Liver (tissue), 9 donors: Measurements from ENCODE around the gene BCAP31. TPM values are rescaled to one million over a fixed set of nuclear protein-coding genes. Genes with fewer than 3 reads are reported as not detected.
"Not testable (repeated sequence)": the region's sequence is repeated elsewhere in the genome, so short reads cannot be mapped to it uniquely, and the experiment has no call there.

Experiments
- DNase-seq: peaks from one replicate; pipeline ENCODE4 v3.0.0-alpha.2; 2017; ENCODE audit warnings: low spot score
- H3K27ac ChIP-seq, 2 donors: one replicate each; pipeline ENCODE4 v1.7.0; 2013; ENCODE audit warnings: inconsistent platforms in 2 of 2, low read length in 2 of 2, control low read depth in 1 of 2, low read depth in 1 of 2, mild to moderate bottlenecking in 1 of 2
- H3K27me3 ChIP-seq, 4 donors: one replicate each; pipeline versions ENCODE4 v1.6.1 to v1.7.0; 2013; ENCODE audit warnings: low read length in 3 of 4, inconsistent platforms in 1 of 4, mild to moderate bottlenecking in 1 of 4, moderate library complexity in 1 of 4; ENCODE audit not compliant: control insufficient read depth in 4 of 4, insufficient read depth in 4 of 4
- H3K36me3 ChIP-seq, 4 donors: one replicate each; pipeline versions ENCODE4 v1.6.1 to v1.7.0; 2013; ENCODE audit warnings: low read length in 3 of 4, mild to moderate bottlenecking in 3 of 4, low read depth in 1 of 4, moderate library complexity in 1 of 4; ENCODE audit not compliant: control insufficient read depth in 4 of 4, insufficient read depth in 3 of 4
- H3K4me1 ChIP-seq, 4 donors: one replicate each; pipeline versions ENCODE4 v1.6.1 to v1.7.0; 2013; ENCODE audit warnings: low read length in 3 of 4, mild to moderate bottlenecking in 3 of 4, moderate library complexity in 1 of 4; ENCODE audit not compliant: control insufficient read depth in 4 of 4, insufficient read depth in 4 of 4
- H3K4me3 ChIP-seq, 3 donors: one replicate each; pipeline versions ENCODE4 v1.6.1 to v1.7.0; 2013; ENCODE audit warnings: low read length in 3 of 3, control low read depth in 1 of 3, low read depth in 1 of 3, mild to moderate bottlenecking in 1 of 3
- H3K9ac ChIP-seq, 2 donors: one replicate each; pipeline ENCODE4 v1.7.0; 2013; ENCODE audit warnings: low read length in 2 of 2, mild to moderate bottlenecking in 2 of 2, moderate library complexity in 2 of 2, control low read depth in 1 of 2, low read depth in 1 of 2
- H3K9me3 ChIP-seq, 4 donors: one replicate each; pipeline versions ENCODE4 v1.6.1 to v1.7.0; 2013; ENCODE audit warnings: low read length in 3 of 4; ENCODE audit not compliant: control insufficient read depth in 4 of 4
- CTCF ChIP-seq: fragments of 150-350 bp; IDR thresholded peaks from 2 replicates; pipeline ENCODE4 v1.5.1; 2017; ENCODE audit warnings: improper control_type of control experiment, low read depth, low read length; ENCODE audit not compliant: missing input control
- FOXA2 ChIP-seq: IDR thresholded peaks from 2 replicates; pipeline ENCODE4 v1.6.1; 2016; ENCODE audit warnings: antibody characterized with exemption
- HNF4A ChIP-seq, 2 donors: conservative IDR thresholded peaks; 2 replicates each; pipeline ENCODE4 v1.6.1; 2016; ENCODE audit warnings: antibody characterized with exemption in 2 of 2, mild to moderate bottlenecking in 2 of 2
- HNF4G ChIP-seq: IDR thresholded peaks from 2 replicates; pipeline ENCODE4 v1.6.1; 2016; ENCODE audit warnings: antibody characterized with exemption
- JUND ChIP-seq, 2 donors: IDR thresholded peaks; 2 replicates each; pipeline ENCODE4 v1.6.1; 2016; ENCODE audit warnings: antibody characterized with exemption in 2 of 2
- RXRA ChIP-seq, 2 donors: IDR thresholded peaks; 2 replicates each; pipeline ENCODE4 v1.6.1; 2017 to 2018; ENCODE audit warnings: antibody characterized with exemption in 2 of 2, mild to moderate bottlenecking in 1 of 2
- WGBS: extraction: QIAGEN DNeasy Blood & Tissue Kit; methylation state at CpG from one replicate; pipeline ENCODE4 v1.1.7; 2013; 5-methylcytosine and 5-hydroxymethylcytosine counted together
- polyA plus RNA-seq, 2 donors: library from polyadenylated mRNA; stranded (reverse) in 1 of 2; unstranded in 1 of 2; fragments of 200-250 nt in 1 of 2; fragments of >200 nt in 1 of 2; fragmentation: Nextera tagmentation in 1 of 2; extraction: Ambion mirVana in 1 of 2; gene quantifications; one replicate each; pipeline versions ENCODE4 v1.2.1 to v1.2.3, GENCODE V29; 2013 to 2015
- total RNA-seq, 2 donors: library from RNA; depleted of rRNA; stranded (reverse); fragments of >200 nt; gene quantifications; one replicate each; pipeline ENCODE4 v1.2.3, GENCODE V29; 2014
- TF ChIP-seq, protein P1 (sequence below): IDR thresholded peaks from 2 replicates; pipeline ENCODE4 v1.6.1; 2016; ENCODE audit warnings: antibody characterized with exemption
- TF ChIP-seq, protein P2 (sequence below): IDR thresholded peaks from 2 replicates; pipeline ENCODE4 v1.6.1; 2016; ENCODE audit warnings: antibody characterized with exemption, mild to moderate bottlenecking
- TF ChIP-seq, protein P3 (sequence below): IDR thresholded peaks from 2 replicates; pipeline ENCODE4 v1.6.1; 2016; ENCODE audit warnings: antibody characterized with exemption
- donor health status: healthy.
- donor health status: healthy.
- donor health status: healthy.
- donor health status: healthy.
- donor health status: healthy.

Gene BCAP31
- total and polyA plus RNA-seq, 4 donors: 64.6 to 158 (median 119) TPM

DNA sequence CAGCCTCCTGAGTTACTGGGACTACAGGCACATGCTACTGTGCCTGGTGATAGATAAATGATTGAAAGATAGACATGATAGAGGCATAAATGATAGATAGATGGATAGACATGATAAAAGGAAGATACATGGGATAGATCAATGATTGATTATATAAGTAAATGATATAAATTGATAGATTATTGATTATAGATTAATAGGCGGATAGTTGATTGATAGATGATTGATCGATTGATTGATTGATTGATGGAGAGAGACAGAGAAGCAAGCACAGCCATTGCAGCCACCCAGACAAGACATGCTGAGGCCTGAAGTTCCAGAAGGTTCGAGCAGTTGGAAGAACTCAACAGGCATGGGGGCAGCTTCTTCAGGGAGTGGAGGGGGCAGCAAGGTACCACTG, 22.2 kb upstream of the BCAP31 start:
- DNase-seq: no peak
- Histone ChIP-seq H3K4me3 (no peak overlapping the region), H3K9me3 (no peaks in the 10 kb centered on the region), H3K9ac (no peak overlapping the region), H3K27me3 (no peaks in the 10 kb centered on the region), H3K27ac (no peak overlapping the region), H3K4me1 (no peaks in the 10 kb centered on the region), H3K36me3 (peaks cover 0 to 2% (median 0%) of the 10 kb centered on the region in 4 donors)
- TF ChIP-seq, protein P1, sequence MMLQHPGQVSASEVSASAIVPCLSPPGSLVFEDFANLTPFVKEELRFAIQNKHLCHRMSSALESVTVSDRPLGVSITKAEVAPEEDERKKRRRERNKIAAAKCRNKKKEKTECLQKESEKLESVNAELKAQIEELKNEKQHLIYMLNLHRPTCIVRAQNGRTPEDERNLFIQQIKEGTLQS: no peak
- TF ChIP-seq, protein P2, sequence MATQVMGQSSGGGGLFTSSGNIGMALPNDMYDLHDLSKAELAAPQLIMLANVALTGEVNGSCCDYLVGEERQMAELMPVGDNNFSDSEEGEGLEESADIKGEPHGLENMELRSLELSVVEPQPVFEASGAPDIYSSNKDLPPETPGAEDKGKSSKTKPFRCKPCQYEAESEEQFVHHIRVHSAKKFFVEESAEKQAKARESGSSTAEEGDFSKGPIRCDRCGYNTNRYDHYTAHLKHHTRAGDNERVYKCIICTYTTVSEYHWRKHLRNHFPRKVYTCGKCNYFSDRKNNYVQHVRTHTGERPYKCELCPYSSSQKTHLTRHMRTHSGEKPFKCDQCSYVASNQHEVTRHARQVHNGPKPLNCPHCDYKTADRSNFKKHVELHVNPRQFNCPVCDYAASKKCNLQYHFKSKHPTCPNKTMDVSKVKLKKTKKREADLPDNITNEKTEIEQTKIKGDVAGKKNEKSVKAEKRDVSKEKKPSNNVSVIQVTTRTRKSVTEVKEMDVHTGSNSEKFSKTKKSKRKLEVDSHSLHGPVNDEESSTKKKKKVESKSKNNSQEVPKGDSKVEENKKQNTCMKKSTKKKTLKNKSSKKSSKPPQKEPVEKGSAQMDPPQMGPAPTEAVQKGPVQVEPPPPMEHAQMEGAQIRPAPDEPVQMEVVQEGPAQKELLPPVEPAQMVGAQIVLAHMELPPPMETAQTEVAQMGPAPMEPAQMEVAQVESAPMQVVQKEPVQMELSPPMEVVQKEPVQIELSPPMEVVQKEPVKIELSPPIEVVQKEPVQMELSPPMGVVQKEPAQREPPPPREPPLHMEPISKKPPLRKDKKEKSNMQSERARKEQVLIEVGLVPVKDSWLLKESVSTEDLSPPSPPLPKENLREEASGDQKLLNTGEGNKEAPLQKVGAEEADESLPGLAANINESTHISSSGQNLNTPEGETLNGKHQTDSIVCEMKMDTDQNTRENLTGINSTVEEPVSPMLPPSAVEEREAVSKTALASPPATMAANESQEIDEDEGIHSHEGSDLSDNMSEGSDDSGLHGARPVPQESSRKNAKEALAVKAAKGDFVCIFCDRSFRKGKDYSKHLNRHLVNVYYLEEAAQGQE: no peak
- no peak for TF ChIP-seq CTCF
- TF ChIP-seq HNF4A (conservative IDR thresholded peaks at IDR 0.05): no peak
- no peak for TF ChIP-seq HNF4G
- TF ChIP-seq, protein P3, sequence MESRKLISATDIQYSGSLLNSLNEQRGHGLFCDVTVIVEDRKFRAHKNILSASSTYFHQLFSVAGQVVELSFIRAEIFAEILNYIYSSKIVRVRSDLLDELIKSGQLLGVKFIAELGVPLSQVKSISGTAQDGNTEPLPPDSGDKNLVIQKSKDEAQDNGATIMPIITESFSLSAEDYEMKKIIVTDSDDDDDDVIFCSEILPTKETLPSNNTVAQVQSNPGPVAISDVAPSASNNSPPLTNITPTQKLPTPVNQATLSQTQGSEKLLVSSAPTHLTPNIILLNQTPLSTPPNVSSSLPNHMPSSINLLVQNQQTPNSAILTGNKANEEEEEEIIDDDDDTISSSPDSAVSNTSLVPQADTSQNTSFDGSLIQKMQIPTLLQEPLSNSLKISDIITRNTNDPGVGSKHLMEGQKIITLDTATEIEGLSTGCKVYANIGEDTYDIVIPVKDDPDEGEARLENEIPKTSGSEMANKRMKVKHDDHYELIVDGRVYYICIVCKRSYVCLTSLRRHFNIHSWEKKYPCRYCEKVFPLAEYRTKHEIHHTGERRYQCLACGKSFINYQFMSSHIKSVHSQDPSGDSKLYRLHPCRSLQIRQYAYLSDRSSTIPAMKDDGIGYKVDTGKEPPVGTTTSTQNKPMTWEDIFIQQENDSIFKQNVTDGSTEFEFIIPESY: no peak
- no peak for TF ChIP-seq FOXA2
- TF ChIP-seq JUND (IDR thresholded peaks at IDR 0.05): no peak
- TF ChIP-seq RXRA (IDR thresholded peaks at IDR 0.05): no peak
- 86% methylated on average over 3 of the region's 3 CpGs for WGBS

GRCh38 chrX:153745067-153745433, 20.9 kb upstream of the BCAP31 start:
- not testable (repeated sequence) for DNase-seq, H3K9me3 ChIP-seq
- 43% methylated on average over 12 of the region's 12 CpGs for WGBS

More at GRCh38 chrX:153745067-153745433, 20.9 kb upstream of the BCAP31 start:
- H3K4me1 ChIP-seq, H3K27me3 ChIP-seq, H3K9ac ChIP-seq, H3K27ac ChIP-seq, H3K36me3 ChIP-seq, H3K4me3 ChIP-seq: not testable (repeated sequence)
